HepG2 (cell line): Measurements from ENCODE around the gene TOMM40L. TPM values are rescaled to one million over a fixed set of nuclear protein-coding genes. Genes with fewer than 3 reads are reported as not detected.

Experiments
- AGO2 ChIP-seq: fragments of 200-400 bp; formaldehyde crosslinking; optimal IDR thresholded peaks from 2 replicates; pipeline ENCODE3; 2017; ENCODE audit warnings: mild to moderate bottlenecking, low read depth, low read length, moderate library complexity
- EEA1 ChIP-seq: sonication (generic); formaldehyde crosslinking; IDR thresholded peaks from 2 replicates; pipeline ENCODE4 v1.5.1; 2020; ENCODE audit warnings: mild to moderate bottlenecking, missing genetic modification reagents, borderline replicate concordance
- ELF3 ChIP-seq: IDR thresholded peaks from 2 replicates; pipeline ENCODE4 v1.6.1; 2016; ENCODE audit warnings: missing genetic modification reagents, missing compliant biosample characterization
- FOXM1 ChIP-seq: sonication (generic); formaldehyde crosslinking; IDR thresholded peaks from 2 replicates; pipeline ENCODE4 v1.5.0; 2020; ENCODE audit warnings: missing genetic modification reagents
- HOXA9 ChIP-seq: sonication (generic); formaldehyde crosslinking; IDR thresholded peaks from 2 replicates; pipeline ENCODE4 v1.8.1; 2022; ENCODE audit warnings: missing genetic modification reagents, mild to moderate bottlenecking, moderate library complexity, borderline replicate concordance
- IKZF4 ChIP-seq: sonication (generic); formaldehyde crosslinking; IDR thresholded peaks from 2 replicates; pipeline ENCODE4 v1.5.1; 2020; ENCODE audit warnings: borderline replicate concordance, mild to moderate bottlenecking, low read depth, missing genetic modification reagents; ENCODE audit errors: not compliant biosample characterization
- JDP2 ChIP-seq: sonication (generic); formaldehyde crosslinking; IDR thresholded peaks from 2 replicates; pipeline ENCODE4 v1.8.1; 2022; ENCODE audit warnings: missing genetic modification reagents, borderline replicate concordance
- MAF1 ChIP-seq: sonication (generic); formaldehyde crosslinking; IDR thresholded peaks from 2 replicates; pipeline ENCODE4 v1.5.0; 2020; ENCODE audit warnings: missing genetic modification reagents, borderline replicate concordance
- PPARG ChIP-seq: conservative IDR thresholded peaks from 2 replicates; pipeline ENCODE4 v1.6.1; 2016; ENCODE audit warnings: missing biosample characterization, missing genetic modification reagents
- RAD21 ChIP-seq: fragments of 450-650 bp; formaldehyde crosslinking; IDR thresholded peaks from 2 replicates; pipeline ENCODE4 v1.5.0; 2020; ENCODE audit warnings: mild to moderate bottlenecking
- SMAD9 ChIP-seq: sonication (generic); formaldehyde crosslinking; IDR thresholded peaks from 2 replicates; pipeline ENCODE4 v1.5.1; 2020; ENCODE audit warnings: mild to moderate bottlenecking, missing genetic modification reagents
- SP5 ChIP-seq: IDR thresholded peaks from 2 replicates; pipeline ENCODE4 v1.6.1; 2016; ENCODE audit warnings: low read depth, borderline replicate concordance
- SPEN ChIP-seq: sonication (generic); formaldehyde crosslinking; IDR thresholded peaks from 2 replicates; pipeline ENCODE4 v1.5.1; 2020; ENCODE audit warnings: low read depth, mild to moderate bottlenecking, missing genetic modification reagents
- SRSF1 ChIP-seq: fragments of 200-400 bp; formaldehyde crosslinking; optimal IDR thresholded peaks from 2 replicates; pipeline ENCODE3; 2017; ENCODE audit warnings: mild to moderate bottlenecking, low read depth, low read length, moderate library complexity
- SSRP1 ChIP-seq: IDR thresholded peaks from 2 replicates; pipeline ENCODE4 v1.6.1; 2016; ENCODE audit warnings: control low read depth
- SYNCRIP ChIP-seq: fragments of 200-400 bp; formaldehyde crosslinking; IDR thresholded peaks from 2 replicates; pipeline ENCODE4 v1.6.1; 2018; ENCODE audit warnings: mild to moderate bottlenecking, low read depth, low read length; ENCODE audit not compliant: insufficient read depth
- U2AF2 ChIP-seq: fragments of 200-400 bp; formaldehyde crosslinking; IDR thresholded peaks from 2 replicates; pipeline ENCODE4 v1.6.1; 2017; ENCODE audit warnings: low read depth, mild to moderate bottlenecking, low read length
- ZBTB7A ChIP-seq: sonication (generic); formaldehyde crosslinking; IDR thresholded peaks from 2 replicates; pipeline ENCODE4 v1.8.0; 2022; ENCODE audit warnings: mild to moderate bottlenecking, missing genetic modification reagents
- ZFP90 ChIP-seq: sonication (generic); formaldehyde crosslinking; IDR thresholded peaks from 2 replicates; pipeline ENCODE4 v1.8.0; 2022; ENCODE audit warnings: missing genetic modification reagents, mild to moderate bottlenecking, inconsistent platforms, borderline replicate concordance
- ZNF446 ChIP-seq: sonication (generic); formaldehyde crosslinking; IDR thresholded peaks from 2 replicates; pipeline ENCODE4 v1.5.0; 2020; ENCODE audit warnings: mild to moderate bottlenecking, missing genetic modification reagents
- ZNF513 ChIP-seq: sonication (generic); formaldehyde crosslinking; conservative IDR thresholded peaks from 2 replicates; pipeline ENCODE4 v1.5.0; 2020; ENCODE audit warnings: missing genetic modification reagents
- ZNF547 ChIP-seq: sonication (generic); formaldehyde crosslinking; IDR thresholded peaks from 2 replicates; pipeline ENCODE4 v1.5.1; 2020; ENCODE audit warnings: mild to moderate bottlenecking, missing genetic modification reagents
- ZNF572 ChIP-seq: sonication (generic); formaldehyde crosslinking; IDR thresholded peaks from 2 replicates; pipeline ENCODE4 v1.5.1; 2020; ENCODE audit warnings: mild to moderate bottlenecking, missing genetic modification reagents
- ZNF589 ChIP-seq: sonication (generic); formaldehyde crosslinking; conservative IDR thresholded peaks from 2 replicates; pipeline ENCODE4 v1.8.0; 2022; ENCODE audit warnings: mild to moderate bottlenecking, moderate library complexity, missing genetic modification reagents
- ZNF784 ChIP-seq: sonication (generic); formaldehyde crosslinking; IDR thresholded peaks from 2 replicates; pipeline ENCODE4 v1.5.1; 2020; ENCODE audit warnings: missing genetic modification reagents, mild to moderate bottlenecking, borderline replicate concordance
- polyA plus RNA-seq, 8 experiments: library from polyadenylated mRNA; depleted of rRNA in 3 of 8; stranded (reverse) in 7 of 8; unstranded in 1 of 8; fragments of >200 nt; fragmentation: Illumina TruSeq in 4 of 8; extraction: Trizol in 4 of 8; gene quantifications; 2 replicates each; pipeline versions ENCODE4 v1.2.1 to v1.2.3, GENCODE V29; 2011 to 2016; ENCODE audit warnings: low read depth in 4 of 8, missing spikeins in 1 of 8, mixed read lengths in 1 of 8; ENCODE audit not compliant: insufficient read depth in 1 of 8
- total RNA-seq, 5 experiments: library from RNA; depleted of rRNA; stranded (reverse); fragments of >200 nt; fragmentation: Illumina TruSeq; extraction: Trizol; gene quantifications; 2 replicates each; pipeline ENCODE4 v1.2.3, GENCODE V29; 2016; ENCODE audit warnings: low read depth in 1 of 5
- TF ChIP-seq, protein P1 (sequence below): sonication (generic); formaldehyde crosslinking; IDR thresholded peaks from 2 replicates; pipeline ENCODE4 v1.5.0; 2020; ENCODE audit warnings: missing genetic modification reagents

The TOMM40L gene
- total and polyA plus RNA-seq, 2 of the 13 experiments (the other 11 are each of a cell fraction or from before 2014, with no cell fraction given): 14.1 to 26.2 TPM

DNA sequence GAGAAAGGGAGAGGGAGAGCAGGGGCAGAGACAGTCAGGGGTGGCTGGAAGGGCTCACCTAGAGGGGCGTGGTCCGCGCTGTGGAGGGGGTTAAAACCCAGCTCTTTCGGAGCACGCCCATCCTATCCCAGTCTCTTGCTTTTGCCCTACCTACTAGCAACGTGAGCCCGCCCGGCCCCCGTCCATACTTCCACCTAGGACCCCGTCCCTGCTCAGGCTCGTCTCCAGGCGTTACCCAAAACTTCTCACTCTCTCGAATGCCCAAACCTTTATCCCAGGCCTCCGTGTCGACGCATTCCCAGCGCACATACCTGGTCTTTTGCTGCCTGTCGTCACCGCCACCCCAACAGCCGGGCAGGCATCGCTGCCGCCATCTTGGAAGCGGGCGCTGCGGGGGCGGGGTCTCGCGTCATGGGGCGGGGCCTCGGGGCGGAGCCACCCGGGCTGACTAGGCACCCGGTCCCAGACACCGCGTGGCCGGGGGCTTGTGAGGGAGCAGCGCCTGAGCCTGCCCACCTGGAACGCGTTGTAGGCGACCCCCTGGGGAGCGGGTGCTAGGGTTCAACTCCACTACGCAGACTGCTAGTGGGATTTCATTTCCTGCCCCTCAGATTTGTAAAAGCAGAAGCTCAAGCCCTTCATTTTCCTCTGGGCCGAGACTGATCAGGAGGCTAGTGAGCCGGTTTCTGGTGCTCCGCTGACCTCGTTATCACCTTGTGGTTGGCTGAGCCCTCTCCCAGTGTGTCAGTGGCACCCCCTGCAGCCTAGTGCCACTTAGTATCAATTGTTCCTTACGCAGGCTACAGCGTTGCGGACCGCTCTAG, 48.5 kb upstream of the TOMM40L start, which contains the start of gene B4GALT3 (continued):
- TF ChIP-seq ZNF589 (CRISPR knock-in tag): 0 out of 2 replicates have a peak, but pooled peaks have one; percentile 54
- no peak for TF ChIP-seq U2AF2
- TF ChIP-seq, protein P1, sequence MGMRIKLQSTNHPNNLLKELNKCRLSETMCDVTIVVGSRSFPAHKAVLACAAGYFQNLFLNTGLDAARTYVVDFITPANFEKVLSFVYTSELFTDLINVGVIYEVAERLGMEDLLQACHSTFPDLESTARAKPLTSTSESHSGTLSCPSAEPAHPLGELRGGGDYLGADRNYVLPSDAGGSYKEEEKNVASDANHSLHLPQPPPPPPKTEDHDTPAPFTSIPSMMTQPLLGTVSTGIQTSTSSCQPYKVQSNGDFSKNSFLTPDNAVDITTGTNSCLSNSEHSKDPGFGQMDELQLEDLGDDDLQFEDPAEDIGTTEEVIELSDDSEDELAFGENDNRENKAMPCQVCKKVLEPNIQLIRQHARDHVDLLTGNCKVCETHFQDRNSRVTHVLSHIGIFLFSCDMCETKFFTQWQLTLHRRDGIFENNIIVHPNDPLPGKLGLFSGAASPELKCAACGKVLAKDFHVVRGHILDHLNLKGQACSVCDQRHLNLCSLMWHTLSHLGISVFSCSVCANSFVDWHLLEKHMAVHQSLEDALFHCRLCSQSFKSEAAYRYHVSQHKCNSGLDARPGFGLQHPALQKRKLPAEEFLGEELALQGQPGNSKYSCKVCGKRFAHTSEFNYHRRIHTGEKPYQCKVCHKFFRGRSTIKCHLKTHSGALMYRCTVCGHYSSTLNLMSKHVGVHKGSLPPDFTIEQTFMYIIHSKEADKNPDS (CRISPR knock-in tag): no peak
- no peak for TF ChIP-seq ZNF513
- 0 out of 2 replicates have a peak, but pooled peaks have one; percentile 9 for TF ChIP-seq ZBTB7A (CRISPR knock-in tag)
- no peak for TF ChIP-seq SYNCRIP
- TF ChIP-seq FOXM1 (CRISPR knock-in tag): no peak
- no peak for TF ChIP-seq ZNF572 (CRISPR knock-in tag)
- no peak for TF ChIP-seq AGO2
- TF ChIP-seq RAD21 (CRISPR knock-in tag): peak; percentile 55
- TF ChIP-seq PPARG: peak; percentile 24; the same call in 1 of the 2 replicates
- TF ChIP-seq JDP2: no peak
- TF ChIP-seq SSRP1 (CRISPR knock-in tag): 0 out of 2 replicates have a peak, but pooled peaks have one; percentile 55
- TF ChIP-seq HOXA9 (CRISPR knock-in tag): no peak
- 0 out of 2 replicates have a peak, but pooled peaks have one; percentile 40 for TF ChIP-seq ZNF547 (CRISPR knock-in tag)
- TF ChIP-seq SP5: peak; percentile 55; the same call in 1 of the 2 replicates
- peak; percentile 59 for TF ChIP-seq IKZF4 (CRISPR knock-in tag)
- no peak for TF ChIP-seq ZFP90
- TF ChIP-seq ZNF784 (CRISPR knock-in tag): 0 out of 2 replicates have a peak, but pooled peaks have one; percentile 36
- 0 out of 2 replicates have a peak, but pooled peaks have one; percentile 33 for TF ChIP-seq ELF3
- TF ChIP-seq SPEN (CRISPR knock-in tag): peak; percentile 68
- no peak for TF ChIP-seq SRSF1
- 0 out of 2 replicates have a peak, but pooled peaks have one; percentile 43 for TF ChIP-seq SMAD9 (CRISPR knock-in tag)
- no peak; the same call in 1 of the 2 replicates for TF ChIP-seq EEA1 (CRISPR knock-in tag)
- no peak; the same call in 1 of the 2 replicates for TF ChIP-seq ZNF446 (CRISPR knock-in tag)
- no peak for TF ChIP-seq MAF1 (CRISPR knock-in tag)
